ENCODE data around the gene OR14C36.

The OR14C36 gene

GRCh38 chr1:248375446-248375845 lies 26.9 kb downstream of the OR14C36 start, which contains the start of gene OR2T6:
Gene OR2T6 (plus strand): TSS chr1:248375746. CDS start chr1:248387609, 11,863 bp downstream.
- no peak for DNase-seq (ENCODE audit: low read depth)
- no peak within 1 kb of the TSS for H3K4me3 ChIP-seq (ENCODE audit: low read depth, low read length)

DNA sequence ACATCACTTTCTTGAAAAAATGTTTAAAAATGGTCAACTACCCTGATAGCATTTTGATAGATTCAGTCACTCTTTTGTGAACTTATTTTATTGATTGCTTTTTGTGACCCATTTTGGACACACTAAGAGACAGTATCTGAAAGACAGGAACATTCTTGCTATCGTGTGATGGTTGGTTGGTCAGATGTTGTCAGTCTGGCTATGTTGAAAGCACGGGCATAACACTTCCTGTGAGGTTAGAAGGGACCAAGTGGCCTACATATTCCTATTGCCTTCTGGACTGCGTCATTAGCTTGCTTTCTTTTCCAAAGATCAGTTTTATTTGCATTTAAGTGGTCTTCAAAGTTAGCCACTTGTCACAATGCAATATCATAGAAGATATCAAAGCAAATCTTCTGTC lies 28.3 kb downstream of the OR14C36 start:
- no peak for TF ChIP-seq POLR2A (IDR thresholded peaks at IDR 0.05; ENCODE audit: extremely low read depth, insufficient read length)
- no peak for TF ChIP-seq CTCF (IDR thresholded peaks at IDR 0.05; ENCODE audit: low read depth, low read length)
- no peak for TF ChIP-seq MYC (IDR thresholded peaks at IDR 0.05; ENCODE audit: low read depth, low read length)
- TF ChIP-seq, protein P1, sequence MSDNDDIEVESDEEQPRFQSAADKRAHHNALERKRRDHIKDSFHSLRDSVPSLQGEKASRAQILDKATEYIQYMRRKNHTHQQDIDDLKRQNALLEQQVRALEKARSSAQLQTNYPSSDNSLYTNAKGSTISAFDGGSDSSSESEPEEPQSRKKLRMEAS (IDR thresholded peaks at IDR 0.05; ENCODE audit: low read depth, low read length): no peak
- DNase-seq (ENCODE audit: low read depth): no peak
- no peak overlapping the region for H3K4me3 ChIP-seq (ENCODE audit: low read depth, low read length)

More at GRCh38 chr1:248375446-248375845, 26.9 kb downstream of the OR14C36 start, which contains the start of gene OR2T6:
- TF ChIP-seq, protein P1 (IDR thresholded peaks at IDR 0.05; ENCODE audit: low read depth, low read length): no peak
- TF ChIP-seq POLR2A (IDR thresholded peaks at IDR 0.05; ENCODE audit: extremely low read depth, insufficient read length) (no peak), MYC (IDR thresholded peaks at IDR 0.05; ENCODE audit: low read depth, low read length) (no peak), CTCF (IDR thresholded peaks at IDR 0.05; ENCODE audit: low read depth, low read length) (no peak)

- TF ChIP-seq POLR2A (IDR thresholded peaks at IDR 0.05; ENCODE audit: extremely low read depth, insufficient read length): no peak
- no peak for TF ChIP-seq CTCF (IDR thresholded peaks at IDR 0.05; ENCODE audit: low read depth, low read length)
- TF ChIP-seq, protein P1 (IDR thresholded peaks at IDR 0.05; ENCODE audit: low read depth, low read length): no peak
- no peak for TF ChIP-seq MYC (IDR thresholded peaks at IDR 0.05; ENCODE audit: low read depth, low read length)
- no peak overlapping the region for H3K4me3 ChIP-seq (ENCODE audit: low read depth, low read length)
- no peak for DNase-seq (ENCODE audit: low read depth)
Observed at GRCh38 chr1:248380854-248381253, 32.3 kb downstream of the OR14C36 start.

GRCh38 chr1:248388426-248388825 lies 39.9 kb downstream of the OR14C36 start:
- DNase-seq (ENCODE audit: low read depth): no peak
- no peak for TF ChIP-seq POLR2A (IDR thresholded peaks at IDR 0.05; ENCODE audit: extremely low read depth, insufficient read length)
- TF ChIP-seq, protein P1 (IDR thresholded peaks at IDR 0.05; ENCODE audit: low read depth, low read length): no peak
- TF ChIP-seq MYC (IDR thresholded peaks at IDR 0.05; ENCODE audit: low read depth, low read length): no peak
- no peak for TF ChIP-seq CTCF (IDR thresholded peaks at IDR 0.05; ENCODE audit: low read depth, low read length)
- no peak overlapping the region for H3K4me3 ChIP-seq (ENCODE audit: low read depth, low read length)

GRCh38 chr1:248393050-248393449 lies 44.5 kb downstream of the OR14C36 start:
- TF ChIP-seq, protein P1 (IDR thresholded peaks at IDR 0.05; ENCODE audit: low read depth, low read length): no peak
- no peak for TF ChIP-seq CTCF (IDR thresholded peaks at IDR 0.05; ENCODE audit: low read depth, low read length)
- no peak for DNase-seq (ENCODE audit: low read depth)
- no peak overlapping the region for H3K4me3 ChIP-seq (ENCODE audit: low read depth, low read length)

All from NB4 (cell line).